HG02970 (cell line): ENCODE measurements around the gene GPD2.
"Not testable (repeated sequence)": the region's sequence is repeated elsewhere in the genome, so short reads cannot be mapped to it uniquely, and the experiment has no call there.

ENCODE experiments used
- ATAC-seq: cut with Tn5 transposase; IDR thresholded peaks from one replicate; pipeline ENCODE4 v1.9.1; 2021; ENCODE audit warnings: mild to moderate bottlenecking, moderate library complexity, moderate number of reproducible peaks; ENCODE audit not compliant: unreplicated experiment, low FRiP score

The GPD2 gene

DNA sequence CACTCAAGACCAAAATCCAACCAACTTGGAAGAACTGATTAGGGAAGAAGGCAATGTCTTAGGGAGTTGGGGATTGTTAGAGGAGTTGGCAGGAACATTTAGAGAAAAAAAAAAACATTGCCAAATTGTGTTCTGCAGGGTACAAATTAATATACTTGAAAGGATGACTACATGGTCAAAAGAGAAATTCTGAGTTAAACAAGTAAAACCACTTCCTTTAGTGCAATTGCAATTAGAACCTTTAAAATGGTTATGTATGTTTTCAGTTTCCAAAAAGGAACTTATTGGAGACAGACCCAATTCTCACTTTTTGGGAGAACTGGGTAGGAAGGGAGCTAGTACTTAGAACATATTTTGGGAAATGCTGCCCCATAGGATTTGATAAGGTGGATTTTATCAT lies 137.9 kb downstream of the GPD2 start:
- ATAC-seq, result no peak

DNA sequence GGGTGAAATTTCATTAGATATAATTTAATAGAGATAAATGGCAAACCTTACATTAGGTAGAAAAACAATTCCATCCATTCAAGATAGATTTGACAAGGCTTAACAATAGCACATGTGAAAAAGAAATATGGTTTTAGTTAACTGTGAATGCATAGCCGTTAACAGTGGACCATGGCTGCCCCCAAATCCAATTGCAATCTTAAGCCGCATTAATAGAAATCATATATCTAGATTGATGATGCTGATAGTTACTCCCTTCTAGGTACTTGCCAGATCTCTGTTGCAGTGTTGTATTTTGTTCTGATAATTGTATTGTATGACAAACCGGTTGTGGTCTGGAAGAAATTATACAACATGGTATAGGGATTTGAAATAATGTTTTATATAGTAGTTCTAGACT lies 139.8 kb downstream of the GPD2 start:
- ATAC-seq, result no peak

DNA sequence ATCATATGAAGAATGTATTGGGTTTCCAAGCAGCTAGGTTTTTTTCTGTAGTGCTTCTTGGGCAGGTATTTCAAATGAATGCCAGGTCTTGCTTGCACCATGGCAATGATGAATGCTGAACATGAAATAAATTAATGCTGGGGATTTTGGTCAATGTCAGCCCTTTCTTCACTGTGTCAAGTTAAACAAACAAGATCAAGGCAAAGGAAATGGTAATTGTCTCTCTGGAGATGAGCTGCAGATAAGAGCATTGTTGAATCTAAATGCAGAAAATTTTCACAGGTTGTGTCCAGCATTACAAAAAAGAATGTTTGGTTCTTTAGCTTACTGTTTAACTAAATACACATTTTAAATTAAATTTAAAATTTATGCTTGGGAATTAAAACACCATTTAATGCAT lies 144.3 kb downstream of the GPD2 start:
- ATAC-seq, result no peak

DNA sequence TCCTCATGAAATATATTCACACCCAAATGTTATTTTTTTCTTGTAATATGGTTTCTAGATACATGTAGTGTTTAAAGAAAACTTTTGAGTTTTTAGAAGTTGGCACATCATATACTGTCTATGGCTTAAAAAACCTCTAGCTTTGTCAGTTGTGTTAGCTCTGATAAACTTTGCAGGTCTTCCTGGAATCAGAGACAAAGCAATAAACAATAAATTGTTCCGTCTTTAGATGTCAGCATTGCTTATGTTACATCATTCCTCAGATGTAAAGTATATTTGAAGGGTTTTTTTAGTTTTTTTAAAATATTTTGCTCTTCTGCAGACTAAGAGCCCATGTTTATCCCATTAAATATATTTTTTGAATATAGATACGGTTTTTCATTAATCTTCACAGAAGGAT lies 145.1 kb downstream of the GPD2 start:
- ATAC-seq, result no peak

DNA sequence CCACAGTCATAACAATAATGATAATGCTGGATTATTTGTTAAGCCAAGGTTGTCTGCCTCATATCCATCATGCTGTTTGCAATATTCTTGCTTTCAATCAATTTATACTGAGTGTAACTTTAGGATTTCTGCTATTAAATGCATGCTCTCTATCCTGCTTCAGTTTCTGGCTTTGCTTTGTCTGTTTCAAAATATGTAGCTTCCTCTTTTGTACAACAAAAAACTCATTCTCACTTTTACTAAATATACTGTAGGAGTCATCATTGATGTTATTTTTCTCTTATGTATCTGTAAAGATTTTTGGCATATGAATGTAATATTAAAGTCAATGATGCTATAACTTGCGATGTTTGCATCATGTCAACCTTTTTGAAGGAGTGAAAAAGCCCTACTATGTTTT lies 149.3 kb downstream of the GPD2 start:
- ATAC-seq, result no peak

DNA sequence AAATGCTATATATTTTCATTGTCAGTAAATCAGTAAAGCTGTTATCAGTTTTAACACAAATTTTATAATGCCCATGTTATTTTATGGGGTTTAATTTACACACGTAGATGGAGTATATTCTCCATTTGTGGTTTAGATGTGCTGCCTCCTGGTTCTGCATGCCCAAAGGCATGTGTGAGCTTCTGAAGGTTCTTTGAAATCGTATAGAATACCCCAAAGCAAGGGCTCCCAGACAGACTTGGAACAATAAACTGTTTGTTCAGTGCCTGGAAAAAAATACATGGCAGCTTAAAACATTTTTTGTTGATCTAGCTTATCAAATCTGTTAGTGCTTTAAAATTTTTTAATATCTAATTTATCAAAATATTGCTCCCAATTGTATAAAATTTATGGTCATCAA lies 150.4 kb downstream of the GPD2 start:
- ATAC-seq, result no peak

DNA sequence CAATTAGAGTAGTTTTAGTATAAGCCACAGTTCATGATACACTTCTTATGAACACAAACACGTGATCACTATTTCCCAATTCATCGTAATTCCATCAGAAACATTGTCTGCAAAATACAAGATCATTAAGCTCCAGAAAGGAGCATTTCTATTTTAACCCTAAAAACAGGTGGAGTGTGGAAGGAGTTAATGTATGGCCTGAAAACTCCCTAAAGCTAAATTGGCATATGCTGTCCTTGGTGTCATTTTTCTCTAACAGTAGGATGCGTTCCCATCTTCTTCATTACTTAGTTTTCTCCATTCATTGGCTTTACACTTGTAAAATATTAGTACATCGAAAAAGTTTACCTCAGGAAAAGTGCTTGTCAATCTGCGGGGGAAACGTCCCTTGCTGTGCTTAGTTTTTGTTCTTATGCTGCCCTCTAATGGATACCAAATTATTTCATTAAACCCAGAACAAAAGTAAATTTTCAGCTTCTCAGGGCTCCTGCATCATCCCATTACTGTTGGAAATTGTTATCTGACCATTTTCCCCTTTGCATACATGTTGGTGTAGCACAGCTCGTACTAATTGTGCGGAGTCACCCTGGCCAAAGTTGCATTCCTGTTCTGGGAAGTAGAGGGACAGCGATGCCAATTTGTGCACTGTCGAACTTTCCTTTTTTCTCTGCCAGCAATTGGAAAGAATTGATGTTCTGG lies 153.4 kb downstream of the GPD2 start:
- ATAC-seq, result no peak

DNA sequence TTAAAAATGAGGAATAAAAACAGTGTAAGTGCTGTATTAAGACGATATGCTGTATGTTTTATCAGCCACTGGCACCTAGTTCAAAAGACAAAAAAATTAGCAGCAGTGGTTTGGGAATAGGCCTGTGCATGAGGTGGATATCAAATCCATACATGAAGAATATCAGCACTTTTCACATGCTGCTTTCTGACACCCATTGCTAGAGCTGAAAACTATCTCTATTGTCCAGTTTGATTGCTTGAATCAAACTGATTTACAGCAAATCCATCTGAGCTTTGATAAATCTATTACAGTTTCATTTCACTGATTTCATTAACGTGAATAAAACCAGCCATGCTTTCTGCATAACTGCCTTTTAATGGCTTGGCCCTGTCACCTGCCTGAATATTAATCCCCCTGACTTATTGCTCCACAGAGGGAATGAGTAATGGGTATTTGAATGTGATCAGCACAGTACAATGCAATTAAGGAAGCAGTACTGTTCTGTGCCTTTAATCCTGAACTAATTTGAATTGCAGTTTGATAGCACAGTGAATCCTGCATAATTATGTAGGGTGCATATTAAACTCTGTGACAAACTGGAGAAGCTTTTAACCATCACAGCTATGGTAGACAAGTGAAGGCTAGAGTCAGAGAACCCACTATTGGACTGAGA lies 154.0 kb downstream of the GPD2 start:
- ATAC-seq, result no peak

DNA sequence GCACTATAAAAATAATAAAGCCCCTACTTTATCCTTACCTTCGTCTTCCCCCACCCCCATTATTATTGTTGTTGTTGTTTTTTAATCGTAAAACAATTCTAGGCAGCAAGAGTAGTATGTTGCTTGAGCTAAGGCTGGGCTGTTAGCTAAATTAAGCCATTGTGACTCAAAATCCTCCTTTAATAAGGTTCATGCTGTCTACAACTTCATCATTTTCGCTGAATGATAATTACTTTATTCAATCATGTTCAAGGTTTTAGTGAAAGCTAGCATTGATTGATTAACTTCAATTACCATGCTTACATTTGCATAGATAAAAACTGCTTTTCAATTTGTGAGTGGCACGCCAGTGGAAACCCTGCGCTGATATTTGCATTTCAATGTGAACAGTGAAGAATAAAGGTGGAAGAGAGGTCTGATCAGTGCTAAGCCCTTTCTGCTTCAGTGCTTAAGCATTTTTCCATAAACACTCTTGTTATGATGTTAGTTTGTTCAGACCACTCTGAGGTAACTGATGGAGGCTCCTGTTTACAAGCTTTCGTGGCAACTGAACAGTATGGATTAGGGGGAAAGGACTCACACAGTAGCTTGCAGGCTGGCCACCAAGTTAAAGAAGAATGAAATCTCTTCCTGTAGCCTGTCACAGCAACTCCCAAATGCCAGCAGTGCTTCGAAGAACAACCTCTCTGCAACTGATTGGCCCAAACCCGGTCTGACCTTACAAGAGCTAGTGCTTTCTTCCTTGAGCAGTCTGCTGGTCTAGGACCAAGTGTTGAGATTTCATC lies 156.8 kb downstream of the GPD2 start:
- no peak for ATAC-seq

DNA sequence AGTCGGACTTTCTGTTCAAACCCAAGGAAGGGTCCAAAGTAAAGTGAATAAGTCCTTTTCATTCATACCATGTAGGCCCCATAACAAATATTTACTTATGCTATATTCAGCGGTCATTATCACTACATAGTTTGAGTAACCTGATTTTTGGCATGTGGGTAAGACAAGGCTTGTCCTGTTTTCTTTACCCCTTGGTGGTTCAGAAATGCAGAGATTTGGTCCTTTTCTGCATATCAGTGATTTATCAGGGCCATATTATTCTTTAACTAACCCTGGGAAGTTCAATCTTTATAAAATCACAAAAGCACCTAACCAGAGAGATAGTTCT lies 157.4 kb downstream of the GPD2 start:
- no peak for ATAC-seq

DNA sequence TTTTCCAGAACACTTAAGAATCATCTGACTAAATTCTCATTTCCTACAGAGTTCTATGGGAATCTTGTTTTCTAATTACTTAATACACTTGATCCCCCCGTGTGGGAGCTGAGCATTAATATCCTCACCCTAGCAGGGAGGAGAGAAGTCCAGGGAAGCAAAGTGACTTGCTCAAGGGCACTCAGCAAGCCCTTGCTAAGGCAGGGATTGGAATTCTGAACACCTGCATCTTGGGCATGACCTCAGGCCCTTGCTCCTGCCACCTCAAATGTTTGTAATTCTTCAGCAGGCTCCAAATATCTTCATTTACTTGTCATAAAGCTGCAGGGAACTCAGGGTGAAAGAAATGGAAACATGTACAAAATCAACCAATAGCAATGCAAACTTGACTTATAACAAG lies 162.4 kb downstream of the GPD2 start:
- ATAC-seq, result no peak

DNA sequence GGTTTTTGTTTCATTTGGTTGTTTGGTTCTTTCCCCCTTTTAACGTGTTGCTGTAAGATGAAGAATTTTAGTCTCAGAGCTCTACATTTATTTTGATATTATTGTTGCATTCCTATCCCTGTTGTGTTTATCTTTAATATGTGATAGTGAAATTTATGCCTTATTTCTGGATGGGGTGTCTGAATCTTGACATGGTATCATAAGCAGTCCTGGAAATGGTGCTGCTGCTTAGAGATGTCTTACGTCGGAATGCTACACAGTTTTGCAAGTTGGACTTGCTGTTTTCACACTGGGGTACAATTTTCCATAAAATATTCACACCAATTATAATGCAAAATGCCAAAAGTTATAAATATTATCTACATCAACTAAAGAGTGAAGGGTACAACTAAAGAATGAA lies 164.0 kb downstream of the GPD2 start:
- ATAC-seq, result no peak

DNA sequence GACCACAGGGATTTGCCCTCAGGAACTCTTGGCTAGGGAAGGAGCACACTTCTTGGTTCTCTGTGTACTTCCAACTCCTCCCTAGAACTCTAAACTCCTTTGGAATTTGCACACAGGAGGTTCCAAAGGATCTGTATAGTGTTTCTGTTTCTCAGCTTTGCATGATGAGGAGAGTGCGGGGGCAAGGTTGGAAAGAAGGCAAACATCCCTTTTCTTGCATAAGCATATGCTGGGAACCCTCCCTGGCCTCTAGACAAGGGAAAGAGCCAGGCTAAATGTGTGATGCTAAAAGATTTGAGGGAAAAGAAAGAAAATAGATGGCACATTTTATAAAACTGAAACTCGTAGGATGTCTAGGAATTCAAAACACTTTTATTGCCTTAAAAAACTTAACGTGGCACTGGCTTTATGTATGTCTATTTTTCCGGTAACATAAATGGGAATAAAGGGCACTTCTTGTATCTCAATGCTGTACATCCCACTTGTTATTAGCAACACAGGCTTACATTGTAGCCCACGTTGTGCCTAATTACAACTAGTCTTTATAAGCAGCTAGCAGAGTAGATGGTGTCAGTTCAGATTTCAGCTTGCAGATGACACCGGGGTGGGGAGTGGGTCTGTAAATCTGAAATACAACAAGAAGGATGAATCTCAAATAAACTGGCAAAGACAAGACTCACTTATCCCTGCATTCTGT lies 165.8 kb downstream of the GPD2 start:
- no peak for ATAC-seq

DNA sequence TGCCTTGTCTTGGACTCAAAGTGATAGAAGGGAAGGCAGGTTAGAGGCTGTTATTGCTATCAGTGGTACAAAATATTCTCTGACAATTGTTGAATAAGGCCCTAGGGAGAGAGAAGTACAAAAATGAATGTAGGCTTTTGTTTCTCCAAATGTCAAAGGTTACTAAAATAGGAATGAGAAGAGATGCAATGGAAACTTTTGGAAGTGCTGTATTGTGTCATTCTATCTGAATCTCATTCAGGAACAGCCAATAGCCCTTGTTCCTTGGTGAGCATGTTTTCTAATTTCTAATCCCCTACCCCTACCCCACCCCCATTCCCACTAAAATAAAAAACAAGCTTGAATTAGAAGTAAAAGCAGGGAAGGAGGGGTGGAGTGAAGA lies 166.4 kb downstream of the GPD2 start:
- ATAC-seq, result no peak

DNA sequence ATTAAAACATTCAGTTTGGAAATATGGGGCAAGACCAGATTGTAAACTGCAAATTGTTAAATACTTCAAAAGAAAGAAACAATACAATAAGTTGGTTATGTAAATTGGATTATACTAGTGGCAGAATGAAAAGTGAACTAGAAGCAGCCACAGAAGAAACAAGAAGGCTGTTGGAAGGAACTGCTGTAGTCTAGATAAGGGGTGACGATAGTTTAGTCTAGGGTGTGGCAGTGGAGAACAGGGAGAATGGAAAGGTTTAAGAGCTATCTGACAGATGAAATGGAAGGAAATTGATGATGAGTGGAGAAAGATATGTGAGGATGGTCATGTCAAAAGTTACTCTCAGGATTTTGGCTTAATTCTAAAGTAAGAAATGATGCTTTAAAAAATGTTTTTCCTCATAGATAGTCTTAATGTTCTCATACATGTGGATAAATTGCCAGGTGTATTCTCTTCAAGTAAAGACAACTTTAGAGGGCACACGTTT lies 179.7 kb downstream of the GPD2 start:
- no peak for ATAC-seq

DNA sequence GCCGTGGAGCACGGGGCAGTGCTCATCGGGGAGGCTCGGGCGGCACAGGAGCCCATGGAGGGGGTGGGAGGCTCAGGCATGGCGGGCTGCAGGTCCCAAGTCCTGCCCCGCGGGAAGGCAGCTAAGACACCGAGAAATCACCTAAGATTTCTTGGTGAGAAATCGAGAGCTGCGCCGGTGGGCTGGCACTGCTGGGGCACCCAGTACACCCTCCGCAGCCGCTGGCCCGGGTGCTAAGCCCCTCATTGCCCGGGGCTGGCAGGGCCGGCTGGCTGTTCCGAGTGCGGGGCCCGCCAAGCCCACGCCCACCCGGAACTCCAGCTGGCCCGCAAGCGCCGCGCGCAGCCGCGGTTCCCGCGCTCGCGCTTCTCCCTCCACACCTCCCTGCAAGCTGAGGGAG lies 181.9 kb downstream of the GPD2 start:
- not testable (repeated sequence) for ATAC-seq

DNA sequence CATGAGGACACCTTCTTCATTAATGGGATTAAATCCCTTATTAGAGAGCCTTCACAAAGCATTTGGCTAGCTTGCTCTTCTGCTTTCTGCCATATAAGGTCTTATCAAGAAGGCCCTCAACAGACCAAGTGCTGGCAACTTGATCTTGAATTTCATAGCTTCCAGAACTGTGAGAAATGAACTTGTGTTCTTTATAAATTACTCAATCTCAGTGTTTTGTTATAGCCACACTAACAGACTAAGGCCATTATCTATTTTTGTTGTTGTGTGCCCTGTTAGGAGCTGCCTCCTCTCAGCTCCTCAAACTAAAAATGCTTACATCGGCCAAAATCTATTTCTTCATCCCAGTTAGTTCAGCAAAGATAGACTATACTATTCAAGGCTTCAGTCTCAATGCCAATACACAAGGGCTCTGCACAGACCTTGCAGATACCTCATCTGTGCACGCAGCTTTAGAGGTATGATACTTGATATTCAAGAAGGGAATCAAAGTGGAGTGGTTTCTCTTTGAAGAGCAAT lies 182.9 kb downstream of the GPD2 start:
- no peak for ATAC-seq

DNA sequence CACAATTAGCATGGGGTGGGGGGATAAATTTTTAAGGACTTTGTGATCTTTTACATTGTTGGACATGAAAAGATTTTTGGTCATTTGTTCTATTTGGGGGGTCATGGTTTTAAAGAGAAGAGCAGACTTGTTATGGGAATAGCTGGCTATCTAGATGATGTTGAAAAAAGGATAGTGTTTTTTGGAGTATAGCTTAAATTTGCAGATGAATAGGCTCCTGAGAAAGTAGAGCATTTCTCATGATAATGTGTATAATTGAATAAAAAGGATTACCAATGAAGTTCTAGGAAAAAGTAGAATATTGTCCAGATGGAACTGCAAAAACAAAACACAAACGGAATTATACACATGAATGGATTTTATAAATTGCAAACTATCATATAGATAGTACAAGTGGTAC lies 186.3 kb downstream of the GPD2 start:
- ATAC-seq, result no peak

DNA sequence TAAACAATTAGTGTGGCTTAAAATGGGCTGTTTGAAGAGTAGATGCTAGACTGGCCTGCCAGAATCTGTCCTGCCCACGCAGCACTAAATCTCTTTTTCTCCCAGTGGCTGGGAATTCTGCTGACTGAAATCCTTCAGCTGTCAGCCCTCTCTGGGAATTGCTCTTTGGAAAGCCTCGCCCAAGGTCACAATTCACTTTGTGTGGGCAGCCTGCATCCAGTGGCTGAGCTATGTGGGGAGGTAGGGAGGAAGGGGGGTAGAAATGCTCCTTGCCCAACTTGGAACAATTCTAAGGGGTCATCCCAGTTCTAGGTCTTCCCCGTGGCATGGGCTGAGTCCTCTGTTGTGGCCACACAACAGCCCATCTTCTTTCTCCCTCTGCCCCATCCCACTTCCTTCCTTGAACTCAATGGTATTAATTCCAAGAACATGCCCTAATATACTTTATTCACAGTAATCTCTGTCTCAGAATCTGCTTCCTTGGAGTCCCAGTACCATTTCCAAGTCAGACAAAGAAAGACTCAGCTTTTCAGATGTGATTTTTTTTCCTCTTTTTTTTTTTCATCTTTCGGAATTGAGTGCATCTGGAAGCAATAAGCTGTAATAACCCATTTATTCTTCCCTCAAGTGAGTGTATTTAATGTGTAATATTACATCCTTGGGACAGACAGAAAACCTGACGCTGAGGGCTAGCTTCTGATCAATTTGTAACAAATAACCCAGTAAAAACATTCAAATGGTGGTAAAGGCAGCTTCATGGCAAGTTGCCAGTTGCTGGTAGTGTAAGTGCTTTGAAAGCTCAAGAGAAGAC lies 189.4 kb downstream of the GPD2 start:
- no peak for ATAC-seq

DNA sequence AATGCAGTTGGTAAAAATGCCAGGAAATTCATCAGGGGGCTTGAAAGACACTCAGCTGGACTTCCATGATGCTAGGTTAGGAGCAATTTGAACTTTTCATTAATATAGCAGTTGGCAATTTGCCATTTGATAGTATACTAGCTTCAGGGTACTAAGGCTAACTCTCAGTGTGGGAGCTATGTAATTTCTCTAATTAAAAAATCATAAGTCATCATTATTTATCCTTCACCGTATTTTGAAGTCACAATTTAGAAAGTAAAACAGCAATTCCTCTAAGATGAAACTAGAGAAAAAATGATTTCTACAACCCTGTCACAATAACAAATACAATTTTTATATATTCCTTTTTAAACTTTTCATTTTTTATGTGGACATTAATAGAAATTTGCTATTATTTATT lies 190.8 kb downstream of the GPD2 start:
- no peak for ATAC-seq
